ENCODE results near the gene CCDC88B.

CCDC88B gene

DNA sequence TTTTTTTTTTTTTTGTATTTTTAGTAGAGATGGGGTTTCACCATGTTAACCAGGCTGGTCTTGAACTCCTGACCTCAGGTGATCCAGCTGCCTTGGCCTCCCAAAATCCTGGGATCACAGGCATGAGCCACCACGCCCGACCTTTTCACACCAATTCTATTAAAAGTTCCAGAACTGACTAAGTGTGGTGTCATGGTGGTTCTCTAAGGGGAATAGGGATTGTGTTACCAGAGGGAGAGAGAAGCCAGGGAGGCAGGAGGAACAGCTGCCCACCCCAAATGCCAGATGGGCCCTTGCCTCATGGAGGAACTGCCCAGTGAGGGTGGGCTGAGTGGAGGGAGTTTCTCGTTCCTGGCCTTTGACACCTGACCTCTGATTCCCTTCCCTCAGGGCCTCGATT is 24.9 kb downstream of the CCDC88B start:
- no peak for DNase-seq

- peak; percentile 31 for DNase-seq
Observed at GRCh38 chr11:64366751-64367150, 26.7 kb downstream of the CCDC88B start.

- DNase-seq: no peak
Observed at GRCh38 chr11:64367931-64368672, 28.1 kb downstream of the CCDC88B start.

- DNase-seq: no peak
Observed at GRCh38 chr11:64368673-64369074, 28.7 kb downstream of the CCDC88B start.

GRCh38 chr11:64369440-64370421 is 29.7 kb downstream of the CCDC88B start:
- DNase-seq: no peak

- no peak for DNase-seq
Observed at GRCh38 chr11:64371201-64371600, 31.2 kb downstream of the CCDC88B start.

GRCh38 chr11:64372021-64372420 is 32.0 kb downstream of the CCDC88B start:
- DNase-seq: no peak

DNA sequence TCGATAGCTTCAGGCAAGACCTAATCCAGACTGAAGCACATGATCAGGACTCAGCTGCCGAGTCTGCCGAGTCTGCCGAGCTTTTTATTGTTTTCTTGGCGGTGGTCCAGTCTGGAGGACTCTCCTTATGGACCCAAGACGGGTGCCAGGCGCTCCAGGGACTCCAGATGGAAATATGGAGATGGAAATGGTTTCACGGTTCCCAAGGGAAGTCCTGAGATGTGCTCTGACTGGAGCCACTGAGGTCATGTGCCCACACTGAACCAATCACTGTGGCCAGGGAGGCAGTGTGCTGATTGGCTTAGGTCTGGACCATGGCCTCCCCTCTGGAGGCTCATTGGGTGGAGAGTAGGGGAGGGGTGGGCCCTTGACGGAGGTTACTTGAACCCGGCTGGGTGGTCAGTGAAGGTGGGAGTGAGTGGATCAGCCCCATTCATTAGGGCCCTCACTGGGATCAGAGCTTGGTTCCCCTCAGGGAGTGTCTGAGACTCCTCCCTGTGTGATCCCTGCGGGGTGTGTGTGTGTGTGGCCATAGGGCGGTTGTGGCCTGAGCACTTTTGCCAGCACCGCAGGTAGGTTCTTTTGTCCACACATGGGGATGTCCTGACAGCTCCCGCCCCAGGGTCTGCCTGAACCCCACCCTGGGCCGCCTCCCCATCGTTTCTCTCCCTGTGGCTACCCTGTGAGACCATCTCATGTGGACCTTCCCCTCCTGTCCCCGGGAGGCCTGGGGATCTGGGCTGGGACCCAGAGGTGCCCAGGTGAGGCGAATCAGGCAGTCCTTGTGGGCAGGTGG is 33.0 kb downstream of the CCDC88B start:
- peak; percentile 17 for DNase-seq

- no peak for DNase-seq
Observed at GRCh38 chr11:64373598-64373974, 33.6 kb downstream of the CCDC88B start.

DNA sequence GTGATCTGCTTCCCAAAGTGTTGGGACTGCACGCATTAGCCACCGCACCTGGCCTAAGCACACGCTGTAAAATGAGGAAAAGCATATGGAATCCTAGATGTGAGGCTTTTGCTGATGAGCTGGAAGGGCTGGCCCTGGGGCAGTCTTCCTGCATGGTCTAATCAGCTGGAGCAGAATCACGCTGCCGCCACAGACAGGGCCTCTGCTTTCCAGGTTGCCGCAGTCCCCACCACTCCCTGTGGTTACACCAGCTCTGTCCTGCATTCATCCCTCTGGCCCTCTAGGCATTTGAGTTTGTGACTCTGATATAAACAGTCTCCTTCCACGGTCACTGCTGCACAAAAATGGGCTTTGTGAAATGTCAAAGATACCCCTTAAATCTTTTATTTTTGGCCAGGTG is 36.1 kb downstream of the CCDC88B start:
- no peak for DNase-seq

GRCh38 chr11:64378335-64378880 is 38.4 kb downstream of the CCDC88B start:
- no peak for DNase-seq

DNA sequence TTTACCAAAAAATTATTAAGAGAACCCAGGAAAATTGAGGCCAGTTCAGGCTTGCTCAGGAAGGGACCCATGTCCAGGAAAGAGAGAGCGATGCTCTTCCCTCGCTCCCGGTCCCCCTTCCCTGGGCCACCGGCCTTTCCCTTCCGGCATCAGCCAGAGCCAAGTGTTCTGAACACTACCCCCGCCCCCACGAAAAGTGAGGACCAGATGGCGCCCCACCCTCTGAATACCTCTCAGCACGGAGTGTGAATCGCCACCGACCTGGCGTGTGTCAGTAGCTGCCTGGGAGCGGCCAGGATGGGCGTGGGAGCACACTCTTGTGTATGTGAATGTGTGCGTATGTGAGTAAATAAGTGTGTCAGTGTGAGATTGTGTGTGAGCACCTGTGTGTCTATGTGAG is 39.2 kb downstream of the CCDC88B start:
- no peak for DNase-seq

DNA sequence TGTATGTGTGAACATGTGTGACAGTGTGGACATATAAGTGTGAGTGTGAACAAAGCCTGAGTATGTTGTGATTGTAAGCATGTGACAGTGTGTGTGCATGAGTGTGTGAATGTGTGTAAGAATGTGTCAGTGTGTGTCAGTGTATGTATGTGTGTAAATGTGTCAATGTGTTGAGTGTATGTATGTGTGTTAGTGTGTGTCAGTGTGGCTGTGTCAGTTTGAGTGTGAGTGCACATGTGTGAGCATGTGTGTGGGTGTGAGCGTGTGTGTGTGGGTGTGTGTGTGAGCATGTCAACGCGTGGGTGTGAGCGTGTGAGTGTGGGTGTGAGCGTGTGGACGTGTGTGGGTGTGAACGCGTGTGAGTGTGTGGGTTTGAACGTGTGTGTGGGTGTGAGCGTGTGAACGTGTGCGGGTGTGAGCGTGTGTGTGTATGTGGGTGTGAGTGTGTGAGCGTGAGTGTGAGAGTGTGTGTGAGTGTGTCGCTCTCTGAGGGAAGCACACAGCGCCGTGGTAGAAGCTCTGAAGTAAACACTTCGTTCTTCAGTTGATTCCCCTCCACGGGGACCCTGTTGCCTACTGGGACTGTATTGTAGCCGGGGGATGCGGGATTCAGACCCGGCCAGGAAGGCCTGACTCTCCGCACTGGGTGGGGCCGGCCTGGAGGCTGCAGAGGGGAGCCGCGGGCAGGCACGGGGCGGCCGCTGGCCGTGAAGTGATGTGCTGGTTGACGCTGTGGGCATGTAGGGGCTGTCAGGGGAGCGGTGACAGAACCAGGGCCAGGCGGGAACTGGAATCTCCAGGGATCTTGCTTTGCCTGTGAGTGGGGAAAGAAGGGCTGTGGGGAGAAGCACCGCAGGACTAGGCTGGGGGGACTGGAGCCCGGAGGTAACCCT is 40.1 kb downstream of the CCDC88B start:
- no peak for DNase-seq

GRCh38 chr11:64381350-64381749 is 41.3 kb downstream of the CCDC88B start:
- DNase-seq: no peak

DNA sequence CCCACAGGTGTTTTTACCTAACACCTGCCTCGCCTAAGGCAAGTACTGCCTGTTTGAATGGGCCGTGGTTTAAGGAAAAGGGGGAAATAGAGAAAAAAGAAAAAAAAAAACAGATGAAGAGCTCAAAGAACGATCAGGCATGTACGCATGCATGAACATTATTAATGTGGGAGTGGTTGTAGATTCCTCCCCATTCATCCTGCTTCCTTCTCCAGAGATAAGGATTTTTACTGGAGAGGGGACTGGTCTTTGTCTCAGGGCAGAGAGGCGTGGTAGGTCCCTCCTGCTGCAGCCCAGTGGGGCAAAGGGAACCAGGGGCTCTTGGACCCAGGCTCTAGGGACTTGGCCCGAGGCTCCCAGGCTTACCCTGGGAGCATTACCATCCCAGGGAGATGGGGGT is 42.0 kb downstream of the CCDC88B start:
- DNase-seq: no peak

GRCh38 chr11:64382586-64382985 is 42.6 kb downstream of the CCDC88B start:
- DNase-seq: no peak

- DNase-seq: no peak
Observed at GRCh38 chr11:64383580-64383979, 43.6 kb downstream of the CCDC88B start.

DNA sequence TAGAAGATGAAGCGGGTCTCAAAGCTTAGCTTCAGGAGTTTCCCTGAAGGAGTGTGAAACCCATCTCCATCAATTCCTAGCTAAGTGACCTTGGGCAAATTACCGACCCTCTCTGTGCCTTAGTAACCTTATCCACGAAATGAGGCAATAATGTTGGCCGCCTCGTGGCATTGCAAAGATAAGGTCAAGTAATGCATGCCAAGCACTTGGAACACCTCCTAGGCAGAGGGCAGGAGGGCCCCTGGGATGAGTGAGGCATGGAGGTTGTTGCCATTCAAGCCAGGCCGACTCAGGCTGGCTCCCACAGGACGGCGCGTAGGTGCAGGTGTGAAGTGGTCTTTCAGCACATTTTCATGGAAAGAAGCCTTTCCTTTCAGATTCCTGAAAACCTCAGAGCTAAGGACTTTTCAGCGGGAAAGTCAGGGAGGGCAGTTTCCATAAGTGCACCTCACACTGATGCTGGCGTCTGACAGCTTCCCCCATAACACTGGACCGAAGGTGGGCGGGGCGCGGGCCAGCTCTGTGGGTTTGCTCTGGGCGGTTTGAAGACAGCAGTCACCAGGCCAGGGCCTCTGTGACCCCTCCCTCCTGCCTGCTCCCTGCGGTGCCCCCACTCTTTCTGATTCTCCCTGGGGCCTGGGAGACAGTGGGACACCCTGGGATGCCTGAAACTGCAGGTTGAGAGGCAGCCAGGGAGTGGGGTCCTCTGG is 44.2 kb downstream of the CCDC88B start:
- DNase-seq: no peak

DNA sequence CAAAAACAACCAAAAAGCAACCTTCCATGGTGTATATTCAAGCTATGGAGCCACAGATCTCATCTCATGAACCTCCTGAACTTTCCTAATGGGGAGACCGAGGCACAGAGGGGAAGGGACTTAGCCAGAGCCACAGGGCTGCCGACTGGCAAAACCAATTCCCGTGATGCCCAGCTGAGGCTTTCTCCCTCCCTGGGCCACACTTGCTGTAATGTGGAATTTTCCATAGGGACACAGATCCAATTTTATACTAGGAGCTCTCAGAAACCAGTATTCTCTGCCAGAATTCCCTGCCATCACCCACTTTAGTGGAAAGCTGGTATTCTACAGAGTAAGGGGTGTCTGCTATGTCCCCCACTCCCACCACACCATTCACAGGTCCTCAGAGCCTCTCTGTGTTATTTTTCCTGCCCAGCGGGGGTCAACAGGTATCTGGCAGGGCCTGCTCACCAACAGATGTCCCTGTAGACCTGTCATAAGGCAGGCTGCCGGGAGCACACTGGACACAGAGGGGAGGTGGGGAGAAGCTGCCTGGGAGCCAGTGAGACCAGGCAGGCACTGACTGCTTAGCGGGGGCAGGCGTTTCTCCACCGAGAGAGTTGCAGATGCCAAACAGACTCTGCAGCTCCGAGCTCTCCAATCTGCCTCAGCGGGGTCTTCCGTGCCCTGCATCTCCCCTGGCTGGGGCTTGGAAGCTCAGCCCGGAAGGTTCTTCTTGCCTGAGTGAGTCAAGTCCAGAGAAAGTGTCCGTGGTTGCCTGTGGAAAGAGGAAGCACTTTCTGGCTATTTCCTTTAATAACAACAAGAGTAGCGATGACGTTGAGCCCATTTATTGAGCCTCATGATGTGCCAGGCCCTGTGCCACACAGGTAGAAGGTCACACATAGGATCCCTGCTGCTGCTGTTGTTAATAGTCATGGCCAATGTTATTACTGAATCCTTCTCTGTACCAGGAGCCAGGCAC is 45.3 kb downstream of the CCDC88B start:
- no peak for DNase-seq
